Esophagus (tissue), 2 donors: ENCODE measurements around the gene SERPINE1. TPM values are rescaled to one million over a fixed set of nuclear protein-coding genes. Genes with fewer than 3 reads are reported as not detected.
"Not testable (repeated sequence)": the region's sequence is repeated elsewhere in the genome, so short reads cannot be mapped to it uniquely, and the experiment has no call there.

Experiments
- H3K27ac ChIP-seq, 2 donors: one replicate each; pipeline ENCODE4 v1.5.1; 2013; ENCODE audit warnings: low read depth in 2 of 2, mild to moderate bottlenecking in 2 of 2, inconsistent platforms in 1 of 2, low read length in 1 of 2, moderate library complexity in 1 of 2
- H3K27me3 ChIP-seq, 2 donors: one replicate each; pipeline ENCODE4 v1.6.1; 2013; ENCODE audit warnings: low read length in 2 of 2, control low read depth in 1 of 2, mild to moderate bottlenecking in 1 of 2; ENCODE audit not compliant: insufficient read depth in 2 of 2, control insufficient read depth in 1 of 2
- H3K36me3 ChIP-seq, 2 donors: one replicate each; pipeline ENCODE4 v1.6.1; 2013; ENCODE audit warnings: low read length in 1 of 2; ENCODE audit not compliant: control insufficient read depth in 2 of 2, insufficient read depth in 2 of 2
- H3K4me1 ChIP-seq, 2 donors: one replicate each; pipeline ENCODE4 v1.6.1; 2013; ENCODE audit warnings: low read length in 1 of 2; ENCODE audit not compliant: control insufficient read depth in 2 of 2, insufficient read depth in 2 of 2
- H3K4me3 ChIP-seq, 2 donors: one replicate each; pipeline ENCODE4 v1.5.1; 2013; ENCODE audit warnings: low read length in 2 of 2, mild to moderate bottlenecking in 2 of 2, low read depth in 1 of 2, moderate library complexity in 1 of 2
- H3K9me3 ChIP-seq, 2 donors: one replicate each; pipeline ENCODE4 v1.6.1; 2013; ENCODE audit warnings: mild to moderate bottlenecking in 2 of 2, low read depth in 1 of 2, low read length in 1 of 2, moderate library complexity in 1 of 2; ENCODE audit not compliant: control insufficient read depth in 2 of 2, insufficient read depth in 1 of 2
- WGBS, 2 donors: extraction: QIAGEN DNeasy Blood & Tissue Kit; methylation state at CpG; one replicate each; pipeline ENCODE4 v1.1.7; 2013; 5-methylcytosine and 5-hydroxymethylcytosine counted together
- polyA plus RNA-seq, 2 donors: library from polyadenylated mRNA; stranded (reverse); fragments of 200-250 nt; gene quantifications; one replicate each; pipeline ENCODE4 v1.2.3, GENCODE V29; 2013
- donor health status: healthy with polysubstance abuse.
- donor health status: Bipolar disorder and iron deficiency.

SERPINE1 gene
- polyA plus RNA-seq, 2 donors, result 0.88 to 1.3 TPM

DNA sequence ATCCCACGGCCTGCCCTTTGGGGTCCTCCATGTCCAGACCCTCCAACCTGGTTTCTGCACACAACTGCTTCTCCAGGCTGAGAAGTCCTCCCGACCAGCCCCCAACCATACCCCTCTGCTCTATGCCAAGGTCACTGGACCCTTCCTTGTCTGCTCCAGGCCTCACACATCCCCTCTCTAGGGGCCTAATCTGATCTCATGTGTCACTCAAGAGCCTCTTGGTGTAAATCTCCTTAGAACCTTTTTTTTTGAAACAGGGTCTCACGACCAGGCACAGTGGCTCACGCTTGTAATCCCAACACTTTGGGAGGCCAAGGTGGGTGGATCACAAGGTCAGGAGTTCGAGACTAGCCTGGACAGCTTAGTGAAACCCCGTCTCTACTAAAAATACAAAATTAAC, 17.5 kb upstream of the SERPINE1 start:
- peaks cover 2 to 16% of the 10 kb centered on the region in 2 donors for H3K4me1 ChIP-seq
- 63 to 80% methylated on average over 6 of the region's 6 CpGs for WGBS, 2 donors
- H3K27me3 ChIP-seq, result no peaks in the 10 kb centered on the region
- no peak overlapping the region for H3K4me3 ChIP-seq
- peak overlapping the region in 1 of 2 donors; percentile 70 for H3K27ac ChIP-seq
- H3K9me3 ChIP-seq, result no peaks in the 10 kb centered on the region
- H3K36me3 ChIP-seq, result no peaks in the 10 kb centered on the region

DNA sequence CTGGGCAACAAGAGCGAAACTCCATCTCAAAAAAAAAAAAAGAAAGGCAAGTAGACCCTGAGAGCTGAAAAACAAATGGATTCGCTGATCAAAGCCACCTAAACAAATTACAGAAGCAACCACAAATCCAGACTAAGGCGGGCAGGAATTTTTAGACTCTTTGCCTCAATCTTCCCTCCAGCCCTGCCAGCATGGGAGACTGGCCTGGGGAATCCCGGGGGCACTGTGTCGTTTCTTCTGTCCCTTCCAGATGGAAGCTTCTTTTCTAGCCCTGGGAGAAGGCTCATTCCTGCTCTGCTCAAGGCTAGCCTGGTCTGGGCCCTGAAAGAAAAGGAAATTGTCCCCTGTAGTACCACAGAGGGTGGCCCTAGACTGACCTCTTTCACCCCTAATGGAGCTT, 15.6 kb upstream of the SERPINE1 start:
- WGBS, 2 donors, result 82 to 86% methylated on average over 5 of the region's 5 CpGs
- Histone ChIP-seq H3K27ac (peak overlapping the region in 1 of 2 donors; percentile 17), H3K36me3 (no peaks in the 10 kb centered on the region), H3K4me1 (peaks cover 2 to 16% of the 10 kb centered on the region in 2 donors), H3K27me3 (no peaks in the 10 kb centered on the region), H3K9me3 (no peaks in the 10 kb centered on the region), H3K4me3 (no peak overlapping the region)

DNA sequence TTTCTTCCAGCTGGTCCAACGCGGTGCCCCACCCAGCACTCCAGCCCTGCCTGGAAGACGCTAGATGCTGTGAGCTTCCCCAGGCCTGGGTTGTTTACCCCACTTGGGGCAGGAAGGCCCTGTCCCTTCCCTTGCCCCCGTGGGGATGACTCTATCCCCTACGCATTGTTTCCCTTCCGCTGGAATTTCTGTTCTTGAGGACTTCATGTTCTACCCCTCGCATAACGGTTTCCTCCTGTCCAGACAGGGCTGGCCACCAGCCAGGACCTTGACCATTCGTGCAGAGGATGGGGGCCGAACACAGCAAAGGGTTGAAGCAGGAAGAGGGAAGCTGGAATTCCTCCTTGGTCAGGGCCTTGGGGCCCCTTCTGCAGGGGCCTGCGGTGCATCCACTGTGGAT, 14.7 kb upstream of the SERPINE1 start:
- Histone ChIP-seq H3K27me3 (no peaks in the 10 kb centered on the region), H3K9me3 (no peaks in the 10 kb centered on the region), H3K4me1 (peaks cover 2 to 19% of the 10 kb centered on the region in 2 donors), H3K4me3 (no peak overlapping the region), H3K36me3 (no peaks in the 10 kb centered on the region), H3K27ac (peak overlapping the region; percentile 17 to 36)
- WGBS, 2 donors, result 73 to 75% methylated on average over 11 of the region's 11 CpGs

DNA sequence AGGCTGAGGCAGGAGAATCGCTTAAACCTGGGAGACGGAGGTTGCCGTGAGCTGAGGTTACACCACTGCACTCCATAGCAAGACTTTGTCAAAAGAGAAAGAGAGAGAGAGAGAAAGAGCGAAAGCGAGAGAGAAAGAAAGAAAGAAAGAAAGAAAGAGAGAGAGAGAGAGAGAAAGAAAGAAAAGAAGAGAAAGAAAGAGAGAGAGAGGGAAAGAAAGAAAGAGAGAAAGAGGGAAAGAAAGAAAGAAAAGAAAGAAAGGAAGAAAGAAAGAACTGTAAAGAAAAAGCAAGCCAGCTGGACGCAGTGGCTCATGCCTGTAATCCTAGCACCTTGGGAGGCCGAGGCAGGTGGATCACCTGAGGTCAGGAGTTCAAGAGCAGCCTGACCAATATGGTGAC, 13.8 kb upstream of the SERPINE1 start:
- H3K4me3 ChIP-seq, H3K27ac ChIP-seq, H3K36me3 ChIP-seq, H3K27me3 ChIP-seq, H3K9me3 ChIP-seq: not testable (repeated sequence)
- H3K4me1 ChIP-seq, result peaks cover 2 to 16% of the 10 kb centered on the region in 2 donors
- WGBS, 2 donors, result 97% methylated on average over 7 of the region's 7 CpGs

DNA sequence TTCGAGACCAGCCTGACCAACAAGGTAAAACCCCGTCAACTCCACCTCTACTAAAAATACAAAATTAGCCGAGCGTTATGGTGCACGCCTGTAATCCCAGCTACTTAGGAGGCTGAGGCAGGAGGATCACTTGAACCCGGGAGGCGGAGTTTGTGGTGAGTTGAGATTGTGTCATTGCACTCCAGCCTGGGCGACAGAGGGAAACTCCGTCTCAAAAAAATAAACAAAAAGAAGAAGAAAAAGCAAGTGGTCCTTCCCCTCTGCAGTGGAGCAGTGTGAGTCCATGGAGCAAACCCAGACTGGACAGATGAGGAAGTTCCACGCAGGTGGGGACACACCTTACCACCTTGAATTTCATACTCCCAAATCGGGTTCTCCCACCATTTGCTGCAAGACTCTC, 13.1 kb upstream of the SERPINE1 start:
- peaks cover 0 to 9% of the 10 kb centered on the region in 2 donors for H3K4me1 ChIP-seq
- no peak overlapping the region for H3K4me3 ChIP-seq
- no peaks in the 10 kb centered on the region for H3K9me3 ChIP-seq
- H3K36me3 ChIP-seq, result no peaks in the 10 kb centered on the region
- WGBS, 2 donors, result 77 to 81% methylated on average over 11 of the region's 11 CpGs
- no peak overlapping the region for H3K27ac ChIP-seq
- H3K27me3 ChIP-seq, result no peaks in the 10 kb centered on the region

DNA sequence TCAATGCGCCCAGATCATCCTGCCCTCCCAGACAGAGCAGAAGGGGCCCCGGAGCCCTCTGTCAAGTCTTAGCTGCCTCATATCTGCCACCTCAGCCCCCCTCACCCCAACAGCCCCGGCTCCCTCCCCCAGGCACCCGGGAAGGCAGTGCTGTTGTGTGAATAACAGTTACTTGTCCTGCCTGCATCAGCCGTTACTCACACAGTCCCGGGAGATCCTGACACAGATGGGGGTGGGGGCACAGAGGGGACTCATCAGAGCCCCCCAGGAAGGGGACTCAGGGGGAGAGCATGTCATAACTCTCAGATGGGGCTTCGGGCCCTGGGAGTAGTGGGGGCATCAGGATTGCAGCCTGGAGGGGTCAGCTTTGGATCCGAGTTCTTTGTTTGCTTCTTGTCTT, 12.4 kb upstream of the SERPINE1 start:
- H3K36me3 ChIP-seq, result no peaks in the 10 kb centered on the region
- no peaks in the 10 kb centered on the region for H3K9me3 ChIP-seq
- H3K27ac ChIP-seq, result no peak overlapping the region
- H3K4me3 ChIP-seq, result no peak overlapping the region
- H3K4me1 ChIP-seq, result peaks cover 0 to 4% of the 10 kb centered on the region in 2 donors
- 51 to 55% methylated on average over 6 to 8 of the region's 8 CpGs for WGBS, 2 donors
- H3K27me3 ChIP-seq, result no peaks in the 10 kb centered on the region

DNA sequence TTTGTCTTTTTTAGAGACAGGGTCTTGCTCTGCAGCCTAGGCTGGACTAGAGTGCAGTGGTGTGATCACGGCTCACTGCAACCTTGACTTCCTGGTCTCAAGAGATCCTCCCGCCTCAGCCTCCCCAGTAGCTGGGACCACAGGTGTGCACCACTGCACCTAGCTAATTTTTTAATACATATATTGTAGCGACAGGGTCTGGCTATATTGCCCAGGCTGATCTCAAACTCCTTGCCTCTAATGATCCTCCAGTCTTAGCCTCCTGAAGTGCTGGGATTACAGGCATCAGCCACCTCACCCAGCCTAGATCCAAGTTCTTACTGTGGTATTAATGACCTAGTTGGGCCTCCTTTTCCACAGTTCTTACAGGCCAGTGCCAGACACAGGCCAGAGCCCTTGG, 11.7 kb upstream of the SERPINE1 start:
- Histone ChIP-seq H3K36me3 (no peaks in the 10 kb centered on the region), H3K4me1 (peaks cover 0 to 4% of the 10 kb centered on the region in 2 donors), H3K27me3 (no peaks in the 10 kb centered on the region), H3K9me3 (no peaks in the 10 kb centered on the region), H3K4me3 (no peak overlapping the region), H3K27ac (no peak overlapping the region)
- WGBS, 2 donors, result 91 to 96% methylated on average over 3 of the region's 3 CpGs

DNA sequence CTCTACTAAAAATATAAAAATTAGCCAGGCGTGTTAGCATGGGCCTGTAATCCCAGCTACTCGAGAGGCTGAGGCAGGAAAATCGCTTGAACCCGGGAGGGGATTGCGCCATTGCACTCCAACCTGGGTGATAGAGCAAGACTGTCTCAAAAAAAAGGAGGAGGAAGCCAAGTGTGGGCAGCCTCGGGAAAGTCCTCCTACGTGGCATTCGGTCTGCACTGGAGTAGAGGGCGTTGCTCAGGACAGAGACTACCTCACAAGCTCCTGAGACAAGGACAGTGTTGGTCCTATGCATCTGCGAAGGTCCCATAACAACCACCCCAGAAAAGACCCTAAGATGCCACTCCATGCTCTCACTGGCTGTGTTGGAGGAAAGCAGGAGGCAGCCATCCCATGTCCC, 10.0 kb upstream of the SERPINE1 start:
- Histone ChIP-seq H3K27ac (no peak overlapping the region), H3K27me3 (no peaks in the 10 kb centered on the region), H3K4me1 (peaks cover 0 to 4% of the 10 kb centered on the region in 2 donors), H3K9me3 (no peaks in the 10 kb centered on the region), H3K4me3 (no peak overlapping the region), H3K36me3 (no peaks in the 10 kb centered on the region)
- WGBS, 2 donors, result 81 to 85% methylated on average over 10 of the region's 10 CpGs

DNA sequence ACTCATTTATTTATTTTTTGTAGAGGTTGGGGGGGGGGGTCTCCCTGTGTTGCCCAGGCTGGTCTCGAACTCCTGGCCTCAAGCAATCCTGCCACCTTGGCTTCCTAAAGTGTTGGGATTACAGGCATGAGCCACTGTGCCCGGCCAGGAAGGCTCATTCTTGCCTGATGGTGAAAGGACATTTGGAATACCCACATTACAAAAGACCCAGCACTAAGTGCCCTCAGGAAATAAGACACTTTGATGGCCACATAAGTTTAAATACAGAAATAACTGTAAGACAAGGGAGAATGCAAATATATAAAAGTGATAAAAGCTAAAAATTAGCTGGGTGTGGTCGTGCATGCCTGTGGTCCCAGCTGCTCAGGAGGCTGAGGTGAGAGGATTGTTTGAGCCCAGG, 8.0 kb upstream of the SERPINE1 start:
- 69 to 81% methylated on average over 3 of the region's 3 CpGs for WGBS, 2 donors
- Histone ChIP-seq H3K27ac (no peak overlapping the region), H3K27me3 (no peaks in the 10 kb centered on the region), H3K4me1 (peaks cover 0 to 6% of the 10 kb centered on the region in 2 donors), H3K4me3 (no peak overlapping the region), H3K36me3 (no peaks in the 10 kb centered on the region), H3K9me3 (no peaks in the 10 kb centered on the region)

DNA sequence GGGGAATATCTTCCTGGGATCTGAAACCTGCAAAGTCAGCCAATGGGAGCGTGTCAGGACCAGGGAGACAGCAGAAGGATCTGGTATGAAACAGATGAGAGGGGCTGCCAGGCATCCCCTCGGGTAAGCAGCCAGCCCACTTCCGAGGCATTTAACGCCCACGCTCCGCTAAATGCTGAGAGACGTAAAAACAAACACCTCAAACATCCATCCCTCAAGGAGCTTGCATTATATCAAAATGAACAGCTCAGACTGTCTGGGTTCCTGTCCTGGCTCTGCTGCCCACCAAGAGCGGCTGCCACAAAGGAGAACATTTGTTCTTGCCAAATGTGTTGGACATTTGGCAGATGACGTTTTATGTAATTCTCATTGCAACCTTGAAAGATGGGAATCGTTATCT, 7.0 kb upstream of the SERPINE1 start:
- H3K27me3 ChIP-seq, result no peaks in the 10 kb centered on the region
- peaks cover 0 to 6% of the 10 kb centered on the region in 2 donors for H3K4me1 ChIP-seq
- no peak overlapping the region for H3K4me3 ChIP-seq
- WGBS, 2 donors, result 59 to 64% methylated on average over 10 of the region's 10 CpGs
- H3K27ac ChIP-seq, result no peak overlapping the region
- no peaks in the 10 kb centered on the region for H3K36me3 ChIP-seq
- H3K9me3 ChIP-seq, result no peaks in the 10 kb centered on the region
